Hepatocyte (in vitro differentiated cells): ENCODE data around the gene ENDOU. TPM values are rescaled to one million over a fixed set of nuclear protein-coding genes. Genes with fewer than 3 reads are reported as not detected.

Source experiments
- DNase-seq: peaks from one replicate; pipeline ENCODE4 v3.0.0-alpha.2; 2016; ENCODE audit warnings: low spot score
- H2AFZ ChIP-seq: fragments of 200-600 bp; sonication (generic); 2 replicates; pipeline ENCODE4 v1.6.0; 2016; ENCODE audit warnings: antibody characterized with exemption, mild to moderate bottlenecking
- H3K27ac ChIP-seq: fragments of 200-600 bp; sonication (generic); 2 replicates; pipeline ENCODE4 v1.5.1; 2016; ENCODE audit warnings: mild to moderate bottlenecking
- H3K27me3 ChIP-seq: fragments of 200-600 bp; sonication (generic); 2 replicates; pipeline ENCODE4 v1.6.1; 2016
- H3K36me3 ChIP-seq: fragments of 200-600 bp; sonication (generic); replicated peaks from 2 replicates; pipeline ENCODE4 v1.5.1; 2016; ENCODE audit warnings: low read depth; ENCODE audit not compliant: insufficient read depth
- H3K4me1 ChIP-seq: fragments of 200-600 bp; sonication (generic); 2 replicates; pipeline ENCODE4 v1.5.1; 2016; ENCODE audit warnings: mild to moderate bottlenecking, moderate library complexity; ENCODE audit not compliant: insufficient read depth
- H3K4me2 ChIP-seq: fragments of 200-600 bp; sonication (generic); 2 replicates; pipeline ENCODE4 v1.6.0; 2016
- H3K4me3 ChIP-seq: fragments of 200-600 bp; sonication (generic); 2 replicates; pipeline ENCODE4 v1.5.1; 2016; ENCODE audit warnings: mild to moderate bottlenecking
- H3K79me2 ChIP-seq: fragments of 200-600 bp; sonication (generic); 2 replicates; pipeline ENCODE4 v1.6.0; 2017; ENCODE audit warnings: mild to moderate bottlenecking
- H3K9me2 ChIP-seq: fragments of 200-600 bp; sonication (generic); replicated peaks from 2 replicates; pipeline ENCODE4 v1.6.0; 2017; ENCODE audit warnings: mild to moderate bottlenecking; ENCODE audit not compliant: insufficient read depth
- H3K9me3 ChIP-seq: fragments of 200-600 bp; sonication (generic); 2 replicates; pipeline ENCODE4 v1.5.1; 2016; ENCODE audit warnings: low read depth, mild to moderate bottlenecking
- H4K20me1 ChIP-seq: fragments of 200-600 bp; sonication (generic); 2 replicates; pipeline ENCODE4 v1.6.0; 2016; ENCODE audit warnings: mild to moderate bottlenecking; ENCODE audit not compliant: insufficient read depth, poor library complexity, severe bottlenecking
- EZH2 ChIP-seq: fragments of 200-600 bp; sonication (generic); IDR thresholded peaks from 2 replicates; pipeline ENCODE4 v1.6.1; 2016; ENCODE audit warnings: antibody characterized with exemption, mild to moderate bottlenecking, borderline replicate concordance
- EZH2phosphoT487 ChIP-seq: fragments of 200-600 bp; sonication (generic); IDR thresholded peaks from one replicate; pipeline ENCODE4 v1.6.1; 2018; ENCODE audit warnings: antibody characterized with exemption, mild to moderate bottlenecking, low read depth, moderate library complexity; ENCODE audit not compliant: unreplicated experiment, severe bottlenecking
- WGBS: methylation state at CpG from one replicate; pipeline ENCODE4 v1.1.6; 2016; ENCODE audit warnings: low lambda C conversion rate; ENCODE audit errors: missing lambda C conversion rate; 5-methylcytosine and 5-hydroxymethylcytosine counted together
- polyA plus RNA-seq: library from polyadenylated mRNA; unstranded; fragments of >200 nt; fragmentation: Nextera tagmentation; extraction: Ambion mirVana; gene quantifications from 2 replicates; pipeline ENCODE4 v1.2.1, GENCODE V29; 2016
- total RNA-seq: library from RNA; depleted of rRNA; stranded (reverse); fragments of >200 nt; gene quantifications from 2 replicates; pipeline ENCODE4 v1.2.3, GENCODE V29; 2014
- TF ChIP-seq, protein P1 (sequence below): fragments of 200-600 bp; sonication (generic); IDR thresholded peaks from 2 replicates; pipeline ENCODE4 v1.5.1; 2016; ENCODE audit warnings: antibody characterized with exemption, mild to moderate bottlenecking; ENCODE audit not compliant: poor library complexity

ENDOU gene
- total and polyA plus RNA-seq, 2 experiments from 2014 or later: 0.30 TPM; not detected in 1

DNA sequence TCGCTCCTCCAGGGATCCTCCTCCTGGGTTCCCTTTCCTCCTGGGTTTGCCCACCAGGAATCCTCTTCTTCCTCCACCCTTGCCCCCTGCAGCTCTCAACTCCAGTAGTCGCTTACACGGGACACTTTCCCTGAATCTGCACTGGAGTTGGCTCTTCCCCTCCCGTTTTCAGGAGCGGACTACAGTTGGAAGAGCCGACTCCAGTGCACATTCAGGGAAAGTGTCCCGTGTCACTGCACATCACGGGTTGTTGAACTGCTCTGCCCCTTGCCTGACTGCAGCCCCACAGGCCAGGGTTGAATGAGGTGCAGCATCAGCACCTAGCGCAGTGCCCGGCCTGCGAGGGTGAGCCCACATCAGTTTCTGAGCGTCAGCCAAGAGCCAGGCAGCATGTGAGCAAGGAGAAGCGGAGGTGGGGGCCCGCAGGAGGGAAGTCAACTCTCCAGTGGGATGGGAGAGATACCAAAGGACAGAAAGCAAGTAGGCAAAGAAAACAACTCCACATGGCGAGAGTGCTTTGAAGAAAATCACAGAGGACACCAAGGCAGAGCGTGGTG is 20.3 kb upstream of the ENDOU start:
- Histone ChIP-seq H3K36me3 (no peaks in the 10 kb centered on the region), H3K4me1 (no peaks in the 10 kb centered on the region), H3K79me2 (no peaks in the 10 kb centered on the region), H2AFZ (no peak overlapping the region), H3K27ac (no peak overlapping the region), H3K4me3 (no peak overlapping the region), H3K27me3 (no peaks in the 10 kb centered on the region), H3K9me2 (no peaks in the 10 kb centered on the region), H3K4me2 (no peak overlapping the region), H4K20me1 (no peaks in the 10 kb centered on the region), H3K9me3 (no peaks in the 10 kb centered on the region)
- WGBS: 77% methylated on average over 16 of the region's 16 CpGs
- no peak for DNase-seq
- TF ChIP-seq, protein P1, sequence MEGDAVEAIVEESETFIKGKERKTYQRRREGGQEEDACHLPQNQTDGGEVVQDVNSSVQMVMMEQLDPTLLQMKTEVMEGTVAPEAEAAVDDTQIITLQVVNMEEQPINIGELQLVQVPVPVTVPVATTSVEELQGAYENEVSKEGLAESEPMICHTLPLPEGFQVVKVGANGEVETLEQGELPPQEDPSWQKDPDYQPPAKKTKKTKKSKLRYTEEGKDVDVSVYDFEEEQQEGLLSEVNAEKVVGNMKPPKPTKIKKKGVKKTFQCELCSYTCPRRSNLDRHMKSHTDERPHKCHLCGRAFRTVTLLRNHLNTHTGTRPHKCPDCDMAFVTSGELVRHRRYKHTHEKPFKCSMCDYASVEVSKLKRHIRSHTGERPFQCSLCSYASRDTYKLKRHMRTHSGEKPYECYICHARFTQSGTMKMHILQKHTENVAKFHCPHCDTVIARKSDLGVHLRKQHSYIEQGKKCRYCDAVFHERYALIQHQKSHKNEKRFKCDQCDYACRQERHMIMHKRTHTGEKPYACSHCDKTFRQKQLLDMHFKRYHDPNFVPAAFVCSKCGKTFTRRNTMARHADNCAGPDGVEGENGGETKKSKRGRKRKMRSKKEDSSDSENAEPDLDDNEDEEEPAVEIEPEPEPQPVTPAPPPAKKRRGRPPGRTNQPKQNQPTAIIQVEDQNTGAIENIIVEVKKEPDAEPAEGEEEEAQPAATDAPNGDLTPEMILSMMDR: no peak
- TF ChIP-seq EZH2 (no peak), EZH2phosphoT487 (no peak)

DNA sequence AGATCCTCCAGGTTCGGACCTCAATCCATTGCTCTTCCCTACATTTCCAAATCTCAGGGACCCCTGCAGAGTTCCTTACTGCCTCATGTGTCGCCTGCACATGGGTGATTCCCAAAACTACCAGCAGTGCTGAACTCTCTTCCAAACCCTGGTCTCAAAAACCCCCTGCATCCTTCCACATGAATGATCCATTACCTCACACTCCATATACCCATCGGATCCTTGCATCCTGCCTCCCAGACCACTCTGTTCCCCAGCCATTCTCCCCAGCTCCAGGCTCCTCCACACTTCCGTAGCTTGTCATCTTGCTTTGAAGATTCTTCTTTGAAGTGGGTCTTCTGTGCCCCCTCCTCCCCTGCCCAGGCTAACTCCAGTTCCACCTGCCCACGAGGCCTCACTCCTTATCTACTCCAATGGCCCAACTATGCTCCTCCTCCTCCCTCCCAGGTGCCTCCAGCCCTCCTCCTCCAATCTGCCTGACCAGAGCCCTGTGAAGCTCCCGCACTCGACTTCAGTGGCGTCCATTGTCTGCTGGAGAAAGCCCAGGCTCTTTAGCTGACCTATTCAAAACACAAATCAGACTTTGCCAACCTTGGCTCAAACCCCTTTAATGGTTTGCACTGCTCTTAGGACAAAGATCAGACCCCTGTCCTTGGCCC is 19.6 kb upstream of the ENDOU start:
- TF ChIP-seq EZH2 (no peak), EZH2phosphoT487 (no peak)
- TF ChIP-seq, protein P1: no peak
- DNase-seq: no peak
- Histone ChIP-seq H3K4me1 (no peaks in the 10 kb centered on the region), H2AFZ (no peak overlapping the region), H3K9me3 (no peaks in the 10 kb centered on the region), H3K79me2 (no peaks in the 10 kb centered on the region), H3K4me3 (no peak overlapping the region), H3K27me3 (no peaks in the 10 kb centered on the region), H3K27ac (no peak overlapping the region), H3K4me2 (no peak overlapping the region), H3K9me2 (no peaks in the 10 kb centered on the region), H3K36me3 (no peaks in the 10 kb centered on the region), H4K20me1 (no peaks in the 10 kb centered on the region)
- 63% methylated on average over 8 of the region's 8 CpGs for WGBS

DNA sequence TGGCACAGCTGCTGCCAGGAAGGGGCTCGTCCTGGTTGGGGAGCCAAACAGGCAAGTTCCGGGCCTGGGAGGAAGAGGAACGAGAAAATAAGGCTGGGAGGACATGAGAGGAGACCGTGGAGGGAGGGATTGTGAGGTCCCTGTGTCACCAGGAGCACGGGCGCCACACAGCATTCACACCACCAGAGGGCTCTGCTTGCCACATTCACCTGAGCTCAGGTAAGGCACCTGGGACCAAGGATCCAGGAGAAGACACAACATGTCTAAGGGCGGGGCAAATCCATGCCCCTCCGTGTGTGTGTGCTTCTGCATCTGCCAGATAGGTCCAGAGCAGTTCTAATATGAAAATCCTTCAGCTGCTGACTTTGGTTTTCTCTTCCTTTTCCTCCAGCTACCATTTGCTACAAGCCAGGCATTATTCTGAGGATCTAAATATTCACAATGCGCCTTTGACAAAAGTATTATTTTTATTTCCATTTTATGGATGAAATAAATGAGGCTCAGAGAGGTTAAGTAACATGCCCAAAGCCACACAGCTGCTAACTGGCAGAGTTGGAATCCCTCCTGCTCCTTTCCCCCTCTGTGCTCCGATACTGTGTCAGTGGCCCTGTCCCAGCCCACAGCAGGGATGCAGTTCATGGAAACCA is 18.8 kb upstream of the ENDOU start:
- no peak for TF ChIP-seq EZH2
- TF ChIP-seq, protein P1: peak; percentile 69
- no peak for TF ChIP-seq EZH2phosphoT487
- Histone ChIP-seq H3K4me2 (no peak overlapping the region), H3K9me2 (no peaks in the 10 kb centered on the region), H3K27ac (no peak overlapping the region), H3K27me3 (no peaks in the 10 kb centered on the region), H4K20me1 (no peaks in the 10 kb centered on the region), H3K9me3 (no peaks in the 10 kb centered on the region), H3K79me2 (no peaks in the 10 kb centered on the region), H3K36me3 (no peaks in the 10 kb centered on the region), H3K4me3 (no peak overlapping the region), H3K4me1 (no peaks in the 10 kb centered on the region), H2AFZ (no peak overlapping the region)
- DNase-seq: peak; percentile 83
- WGBS: 34% methylated on average over 9 of the region's 10 CpGs
